HG03159 (cell line): ENCODE results near the gene POLR3K.
A peak's percentile ranks its signal among the peaks of the same experiment; 100 is the strongest.
"Not testable (repeated sequence)": the region's sequence is repeated elsewhere in the genome, so short reads cannot be mapped to it uniquely, and the experiment has no call there.

Experiments
- ATAC-seq: cut with Tn5 transposase; IDR thresholded peaks from one replicate; pipeline ENCODE4 v1.9.1; 2021; ENCODE audit warnings: mild to moderate bottlenecking, moderate library complexity; ENCODE audit not compliant: unreplicated experiment

The POLR3K gene

GRCh38 chr16:47234-47633 is 6.2 kb downstream of the POLR3K start:
- no peak for ATAC-seq

GRCh38 chr16:46510-46909 is 6.9 kb downstream of the POLR3K start:
- ATAC-seq, result not testable (repeated sequence)

- no peak for ATAC-seq
Observed at GRCh38 chr16:45454-45853, 8.0 kb downstream of the POLR3K start.

- ATAC-seq, result no peak
Observed at GRCh38 chr16:44655-45054, 8.8 kb downstream of the POLR3K start.

GRCh38 chr16:43294-43693 is 10.1 kb downstream of the POLR3K start:
- no peak for ATAC-seq

GRCh38 chr16:42691-43090 is 10.7 kb downstream of the POLR3K start:
- ATAC-seq, result no peak

GRCh38 chr16:42069-42457 is 11.3 kb downstream of the POLR3K start:
- ATAC-seq, result no peak

- no peak for ATAC-seq
Observed at GRCh38 chr16:41439-42068, 11.9 kb downstream of the POLR3K start.

- peak; percentile 70 for ATAC-seq
Observed at GRCh38 chr16:38941-39892, 14.2 kb downstream of the POLR3K start.

- ATAC-seq, result not testable (repeated sequence)
Observed at GRCh38 chr16:38206-38605, 15.2 kb downstream of the POLR3K start.

GRCh38 chr16:37511-37910 is 15.9 kb downstream of the POLR3K start:
- no peak for ATAC-seq

GRCh38 chr16:36336-36984 is 16.9 kb downstream of the POLR3K start:
- ATAC-seq, result no peak

GRCh38 chr16:35678-36305 is 17.6 kb downstream of the POLR3K start:
- ATAC-seq, result no peak

- ATAC-seq, result no peak
Observed at GRCh38 chr16:35011-35677, 18.3 kb downstream of the POLR3K start.

GRCh38 chr16:34648-34987 is 18.8 kb downstream of the POLR3K start:
- ATAC-seq, result no peak

GRCh38 chr16:33877-34647 is 19.3 kb downstream of the POLR3K start:
- no peak for ATAC-seq

GRCh38 chr16:33154-33876 is 20.1 kb downstream of the POLR3K start:
- ATAC-seq, result not testable (repeated sequence)

- ATAC-seq, result not testable (repeated sequence)
Observed at GRCh38 chr16:30627-31026, 22.8 kb downstream of the POLR3K start.

GRCh38 chr16:25926-26348 is 27.5 kb downstream of the POLR3K start:
- ATAC-seq, result not testable (repeated sequence)
